Prostate gland (tissue), 2 donors: ENCODE results near the gene TPRN. TPM values are rescaled to one million over a fixed set of nuclear protein-coding genes. Genes with fewer than 3 reads are reported as not detected.
A peak's percentile ranks its signal among the peaks of the same experiment; 100 is the strongest.
"Not testable (repeated sequence)": the region's sequence is repeated elsewhere in the genome, so short reads cannot be mapped to it uniquely, and the experiment has no call there.

ENCODE experiments used
- DNase-seq: peaks from one replicate; pipeline ENCODE4 v3.0.0-alpha.2; 2019; ENCODE audit warnings: low spot score
- H3K27ac ChIP-seq, 2 donors: fragments of 200-600 bp; sonication (generic); 2 replicates each; pipeline ENCODE4 v1.5.1; 2017 to 2019
- H3K27me3 ChIP-seq: fragments of 200-600 bp; sonication (generic); replicated peaks from 2 replicates; pipeline ENCODE4 v1.5.1; 2019; ENCODE audit not compliant: insufficient read depth
- H3K36me3 ChIP-seq, 2 donors: fragments of 200-600 bp; sonication (generic); 1 replicate in 1 of 2; 2 replicates in 1 of 2; pipeline versions ENCODE4 v1.5.1 to v1.8.1; 2017 to 2019
- H3K4me1 ChIP-seq: fragments of 200-600 bp; sonication (generic); replicated peaks from 2 replicates; pipeline ENCODE4 v1.5.1; 2019
- H3K4me3 ChIP-seq, 2 donors: fragments of 200-600 bp; sonication (generic); 2 replicates each; pipeline ENCODE4 v1.5.1; 2017 to 2019
- H3K9me3 ChIP-seq: fragments of 200-600 bp; sonication (generic); 2 replicates; pipeline ENCODE4 v1.5.1; 2017
- POLR2A ChIP-seq: fragments of 450-650 bp; IDR thresholded peaks from one replicate; pipeline ENCODE4 v1.6.1; 2016; ENCODE audit warnings: antibody characterized with exemption, mild to moderate bottlenecking
- POLR2AphosphoS5 ChIP-seq: sonication (generic); formaldehyde crosslinking; IDR thresholded peaks from one replicate; pipeline ENCODE4 v1.6.1; 2017; ENCODE audit warnings: antibody characterized with exemption
- whole genome bisulfite sequencing: methylation state at CpG from one replicate; pipeline ENCODE4 v1.1.5; 2018; 5-methylcytosine and 5-hydroxymethylcytosine counted together
- intact Hi-C: fragments of 100-400 bp; cut with DNase I; formaldehyde crosslinking; loops from one replicate; pipeline ENCODE4 v1.14.2; 2022
- total RNA-seq, 2 donors: library from RNA; depleted of rRNA; stranded (reverse); fragments of >200 nt; gene quantifications; one replicate each; pipeline ENCODE4 v1.1.0, GENCODE V29; 2016
- TF ChIP-seq, protein P1 (sequence below), 4 experiments: fragments of 200-600 bp in 2 of 4; fragments of 450-650 bp in 2 of 4; sonication (generic) in 2 of 4; IDR thresholded peaks; 1 replicate in 3 of 4; 2 replicates in 1 of 4; pipeline ENCODE4 v1.5.1; 2016 to 2019; ENCODE audit warnings: antibody characterized with exemption in 4 of 4, mild to moderate bottlenecking in 2 of 4, moderate library complexity in 2 of 4

Gene TPRN
- total RNA-seq, 2 donors from 2014 or later = 26.1 to 30.4 TPM

DNA sequence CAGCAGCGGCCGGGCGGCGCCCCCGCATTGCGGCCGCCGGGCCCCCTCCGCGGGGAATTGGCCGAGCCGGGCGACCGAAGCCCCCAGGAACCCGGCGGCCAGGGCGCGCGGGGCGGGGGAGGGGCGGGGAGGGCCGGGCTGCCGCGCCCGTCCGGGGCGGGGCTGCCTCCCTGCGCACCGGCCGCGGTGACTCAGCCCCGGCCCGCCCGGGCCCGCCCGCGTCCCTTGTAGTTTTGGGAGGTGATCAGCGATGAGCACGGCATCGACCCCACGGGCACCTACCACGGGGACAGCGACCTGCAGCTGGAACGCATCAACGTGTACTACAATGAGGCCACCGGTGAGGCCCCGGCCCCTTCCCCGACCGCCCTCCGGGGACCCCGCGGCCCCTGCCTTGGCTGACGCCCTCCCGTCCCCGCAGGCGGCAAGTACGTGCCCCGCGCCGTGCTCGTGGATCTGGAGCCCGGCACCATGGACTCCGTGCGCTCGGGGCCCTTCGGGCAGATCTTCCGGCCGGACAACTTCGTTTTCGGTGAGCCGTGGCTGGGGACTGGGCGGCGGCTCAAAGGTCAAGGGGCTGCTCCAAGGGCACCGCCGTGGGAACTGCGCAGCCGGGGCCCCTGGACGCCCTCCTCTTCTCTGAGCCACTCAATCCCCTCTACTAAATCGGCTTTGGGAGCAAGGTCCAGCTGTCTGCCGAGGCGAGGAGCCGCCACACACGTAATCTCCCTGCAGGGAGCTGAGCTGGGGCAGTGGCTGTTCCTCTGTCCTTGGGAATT is 41.1 kb upstream of the TPRN start:
- peaks cover 27% of the 10 kb centered on the region for H3K4me1 ChIP-seq
- intact Hi-C loops = loop anchor here (2.0 kb wide), 1 partner anchor 13 kb away; the partner anchor contains the start of gene NELFB

DNA sequence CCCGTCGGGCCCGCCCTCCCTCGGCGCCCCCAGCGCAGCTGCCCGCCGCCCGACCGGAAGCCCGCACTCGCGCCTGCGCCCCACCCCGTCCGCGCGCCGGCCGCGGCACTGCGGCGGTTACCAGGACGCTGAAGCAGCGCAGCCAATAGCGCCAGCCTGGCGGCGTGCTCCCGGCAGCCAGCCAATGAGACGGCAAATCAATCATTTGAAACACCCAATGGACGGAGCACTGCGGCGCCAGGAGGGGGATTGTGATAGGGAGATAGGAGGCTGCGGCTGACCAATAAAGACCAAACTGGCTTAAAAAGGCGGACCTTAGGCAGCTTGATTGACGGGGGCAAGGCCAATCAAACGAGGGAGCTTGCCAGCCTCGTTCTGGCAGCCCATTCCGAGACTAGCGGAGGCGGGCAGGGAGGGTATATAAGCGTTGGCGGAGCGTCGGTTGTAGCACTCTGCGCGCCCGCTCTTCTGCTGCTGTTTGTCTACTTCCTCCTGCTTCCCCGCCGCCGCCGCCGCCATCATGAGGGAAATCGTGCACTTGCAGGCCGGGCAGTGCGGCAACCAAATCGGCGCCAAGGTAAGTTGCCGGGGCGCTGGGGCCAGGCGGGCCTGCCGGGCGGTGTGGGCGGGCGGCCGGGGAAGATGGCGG is 40.4 kb upstream of the TPRN start, which contains the start of gene TUBB4B:
Gene TUBB4B (plus strand): TSS at position 447 of the 649 bp plus-strand sequence. CDS start 74 bp downstream, at position 521.
- DNase-seq = peak; percentile 100
- Histone ChIP-seq H3K27ac (peak within 1 kb of the TSS; percentile 92), H3K27me3 (no peaks in the 10 kb centered on the region), H3K4me3 (peak within 1 kb of the TSS; percentile 73 to 81), H3K36me3 (peaks cover 0 to 11% of the 10 kb centered on the region in 2 donors), H3K4me1 (peaks cover 35% of the 10 kb centered on the region), H3K9me3 (no peaks in the 10 kb centered on the region)
- TF ChIP-seq, protein P1, sequence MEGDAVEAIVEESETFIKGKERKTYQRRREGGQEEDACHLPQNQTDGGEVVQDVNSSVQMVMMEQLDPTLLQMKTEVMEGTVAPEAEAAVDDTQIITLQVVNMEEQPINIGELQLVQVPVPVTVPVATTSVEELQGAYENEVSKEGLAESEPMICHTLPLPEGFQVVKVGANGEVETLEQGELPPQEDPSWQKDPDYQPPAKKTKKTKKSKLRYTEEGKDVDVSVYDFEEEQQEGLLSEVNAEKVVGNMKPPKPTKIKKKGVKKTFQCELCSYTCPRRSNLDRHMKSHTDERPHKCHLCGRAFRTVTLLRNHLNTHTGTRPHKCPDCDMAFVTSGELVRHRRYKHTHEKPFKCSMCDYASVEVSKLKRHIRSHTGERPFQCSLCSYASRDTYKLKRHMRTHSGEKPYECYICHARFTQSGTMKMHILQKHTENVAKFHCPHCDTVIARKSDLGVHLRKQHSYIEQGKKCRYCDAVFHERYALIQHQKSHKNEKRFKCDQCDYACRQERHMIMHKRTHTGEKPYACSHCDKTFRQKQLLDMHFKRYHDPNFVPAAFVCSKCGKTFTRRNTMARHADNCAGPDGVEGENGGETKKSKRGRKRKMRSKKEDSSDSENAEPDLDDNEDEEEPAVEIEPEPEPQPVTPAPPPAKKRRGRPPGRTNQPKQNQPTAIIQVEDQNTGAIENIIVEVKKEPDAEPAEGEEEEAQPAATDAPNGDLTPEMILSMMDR (IDR thresholded peaks at IDR 0.05) = peak in 2 of 4 experiments; percentile 25 to 41
- TF ChIP-seq POLR2A (peak; percentile 97), POLR2AphosphoS5 (peak; percentile 97)
- WGBS = under 1% methylated on average over 42 of the region's 67 CpGs
- intact Hi-C loops = loop anchor here (2.0 kb wide), 1 partner anchor 14 kb away; the partner anchor contains the start of gene NELFB

More for the DNA sequence above, 41.1 kb upstream of the TPRN start:
- TF ChIP-seq POLR2AphosphoS5 (no peak), POLR2A (no peak)
- TF ChIP-seq, protein P1 (IDR thresholded peaks at IDR 0.05) = no peak
- H3K27ac ChIP-seq = peak overlapping the region; percentile 86 to 92
- no peaks in the 10 kb centered on the region for H3K27me3 ChIP-seq
- H3K36me3 ChIP-seq = peaks cover 0 to 11% of the 10 kb centered on the region in 2 donors
- no peak for DNase-seq
- no peaks in the 10 kb centered on the region for H3K9me3 ChIP-seq
- under 1% methylated on average over 57 of the region's 83 CpGs for WGBS
- H3K4me3 ChIP-seq = peak overlapping the region; percentile 73 to 81

DNA sequence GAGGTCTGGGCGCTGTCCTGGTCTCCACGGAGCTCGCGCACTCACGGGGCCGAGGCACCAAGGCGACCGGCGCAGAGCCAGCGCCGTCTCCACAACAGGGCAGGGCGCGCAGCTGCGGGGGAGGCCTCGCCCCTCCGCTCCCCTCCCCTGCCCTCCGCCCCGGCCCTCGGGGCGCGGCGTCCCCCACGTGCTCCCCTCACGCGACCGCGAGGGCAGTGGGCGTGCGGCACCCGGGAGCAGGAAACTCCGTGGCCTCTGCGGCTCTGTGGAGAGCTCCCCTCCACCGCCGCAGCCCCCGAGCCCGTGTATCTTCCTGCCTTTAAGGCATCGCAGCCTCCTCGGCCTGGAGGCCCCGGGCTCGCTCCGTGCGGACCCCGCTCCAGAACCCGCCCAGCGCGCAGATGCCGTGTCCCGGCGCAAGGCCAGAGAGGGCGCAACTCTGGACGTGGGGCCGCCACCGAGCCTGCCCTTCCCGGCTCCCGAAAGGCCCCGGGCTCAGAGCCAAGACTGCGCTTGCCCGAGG is 39.8 kb upstream of the TPRN start:
- intact Hi-C loops = loop anchor here (2.0 kb wide), 1 partner anchor 14 kb away; the partner anchor contains the start of gene NELFB
- no peaks in the 10 kb centered on the region for H3K9me3 ChIP-seq
- H3K4me3 ChIP-seq = peak overlapping the region; percentile 68 to 70
- peaks cover 35% of the 10 kb centered on the region for H3K4me1 ChIP-seq
- TF ChIP-seq POLR2AphosphoS5 = peak; percentile 4
- TF ChIP-seq, protein P1 (IDR thresholded peaks at IDR 0.05) = no peak
- TF ChIP-seq POLR2A = no peak
- no peaks in the 10 kb centered on the region for H3K27me3 ChIP-seq
- peaks cover 0 to 11% of the 10 kb centered on the region in 2 donors for H3K36me3 ChIP-seq
- 0% methylated on average over 6 of the region's 58 CpGs for WGBS
- peak overlapping the region; percentile 92 for H3K27ac ChIP-seq
- peak; percentile 54 for DNase-seq

DNA sequence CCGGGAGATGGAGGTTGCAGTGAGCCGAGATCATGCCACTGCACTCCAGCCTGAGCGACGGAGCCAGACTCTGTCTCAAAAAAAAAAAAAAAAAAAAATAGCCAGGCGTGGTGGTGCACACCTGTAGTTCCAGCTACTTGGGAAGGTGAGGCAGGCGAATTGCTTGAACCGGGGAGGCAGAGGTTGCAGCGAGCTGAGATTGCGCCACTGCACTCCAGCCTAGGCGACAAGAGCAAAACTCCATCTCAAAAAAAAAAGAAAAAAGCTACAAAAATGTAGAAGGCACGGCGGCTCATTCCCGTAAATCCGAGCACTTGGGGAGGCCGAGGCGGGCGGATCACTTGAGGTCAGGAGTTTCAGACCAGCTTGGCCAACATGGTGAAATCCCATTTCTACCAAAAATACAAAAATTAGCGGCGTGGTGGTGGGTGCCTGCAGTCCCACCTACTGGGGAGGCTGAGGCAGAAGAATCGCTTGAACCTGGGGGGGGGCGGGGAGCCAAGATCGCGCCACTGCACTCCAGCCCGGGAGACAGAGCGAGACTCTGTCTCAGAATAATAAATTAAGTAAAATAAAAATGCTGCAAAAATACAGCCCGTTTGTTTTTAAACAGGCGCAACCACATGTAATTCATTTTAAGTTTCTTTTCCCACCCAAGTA is 39.1 kb upstream of the TPRN start:
- intact Hi-C loops = loop anchor here (2.0 to 5.0 kb wide), 2 partner anchors 15 to 117 kb away; partner anchors contain the start of gene NELFB
- H3K27ac ChIP-seq = peak overlapping the region; percentile 92
- peaks cover 0 to 11% of the 10 kb centered on the region in 2 donors for H3K36me3 ChIP-seq
- not testable (repeated sequence) for H3K27me3 ChIP-seq, DNase-seq, H3K9me3 ChIP-seq
- WGBS = 50% methylated on average over 27 of the region's 27 CpGs
- peak overlapping the region; percentile 68 to 70 for H3K4me3 ChIP-seq
- H3K4me1 ChIP-seq = peaks cover 35% of the 10 kb centered on the region
